K562 (cell line): ENCODE measurements around the gene TGFBR3L. TPM values are rescaled to one million over a fixed set of nuclear protein-coding genes. Genes with fewer than 3 reads are reported as not detected.

Experiments used
- CHCHD3 ChIP-seq: fragments of 250-450 bp; sonication (Bioruptor Pico); IDR thresholded peaks from 2 replicates; pipeline ENCODE4 v2.1.2; 2022; ENCODE audit warnings: mild to moderate bottlenecking
- CXXC5 ChIP-seq: fragments of 250-450 bp; sonication (Bioruptor Pico); IDR thresholded peaks from 2 replicates; pipeline ENCODE4 v1.8.0; 2022; ENCODE audit warnings: inconsistent platforms, mild to moderate bottlenecking, moderate library complexity
- DACH1 ChIP-seq: fragments of 450-650 bp; IDR thresholded peaks from 2 replicates; pipeline ENCODE4 v1.6.1; 2018; ENCODE audit not compliant: partially characterized antibody
- E2F5 ChIP-seq: sonication (generic); formaldehyde crosslinking; IDR thresholded peaks from 2 replicates; pipeline ENCODE4 v1.8.0; 2022; ENCODE audit warnings: mild to moderate bottlenecking, missing genetic modification reagents
- ELF2 ChIP-seq: fragments of 250-450 bp; sonication (Bioruptor Pico); IDR thresholded peaks from 2 replicates; pipeline ENCODE4 v1.5.0; 2021; ENCODE audit warnings: mild to moderate bottlenecking
- FOS ChIP-seq: IDR thresholded peaks from 3 replicates; pipeline ENCODE4 v1.6.1; 2011; ENCODE audit not compliant: insufficient read length; ENCODE audit errors: extremely low read depth
- MECOM ChIP-seq: fragments of 250-450 bp; sonication (Bioruptor Pico); IDR thresholded peaks from 2 replicates; pipeline ENCODE4 v1.8.0; 2022; ENCODE audit warnings: inconsistent platforms
- MNT ChIP-seq, 2 experiments: fragments of 450-650 bp; conservative IDR thresholded peaks; 2 replicates each; pipeline ENCODE4 v1.6.1; 2017; ENCODE audit warnings: mild to moderate bottlenecking in 2 of 2, moderate library complexity in 2 of 2
- MTA2 ChIP-seq: fragments of 450-650 bp; IDR thresholded peaks from 2 replicates; pipeline ENCODE4 v1.6.1; 2016; ENCODE audit warnings: low read depth
- NBN ChIP-seq: fragments of 450-650 bp; IDR thresholded peaks from 2 replicates; pipeline ENCODE4 v1.6.1; 2016; ENCODE audit warnings: low read depth, mild to moderate bottlenecking
- NFRKB ChIP-seq: fragments of 450-650 bp; IDR thresholded peaks from 2 replicates; pipeline ENCODE4 v1.6.1; 2016; ENCODE audit warnings: low read depth
- PHB2 ChIP-seq: fragments of 450-650 bp; IDR thresholded peaks from 2 replicates; pipeline ENCODE4 v1.6.1; 2017; ENCODE audit warnings: low read depth
- POLR2A ChIP-seq: fragments of 450-650 bp; conservative IDR thresholded peaks from 2 replicates; pipeline ENCODE4 v1.6.1; 2016
- POLR3A ChIP-seq: IDR thresholded peaks from 2 replicates; pipeline ENCODE4 v1.6.1; 2011; ENCODE audit warnings: borderline replicate concordance, mild to moderate bottlenecking, moderate library complexity; ENCODE audit not compliant: insufficient read length, insufficient read depth; ENCODE audit errors: extremely low read depth
- PYGO2 ChIP-seq: fragments of 450-650 bp; IDR thresholded peaks from 2 replicates; pipeline ENCODE4 v1.6.1; 2016; ENCODE audit warnings: mild to moderate bottlenecking, missing genetic modification characterization, moderate library complexity, missing compliant biosample characterization
- SMAD4 ChIP-seq: fragments of 250-450 bp; sonication (Bioruptor Pico); conservative IDR thresholded peaks from 2 replicates; pipeline ENCODE4 v1.8.0; 2021; ENCODE audit warnings: inconsistent platforms, mild to moderate bottlenecking, moderate library complexity
- ZBED1 ChIP-seq: IDR thresholded peaks from 2 replicates; pipeline ENCODE4 v1.6.1; 2014
- ZNF76 ChIP-seq: fragments of 250-450 bp; sonication (Bioruptor Pico); IDR thresholded peaks from 2 replicates; pipeline ENCODE4 v1.4.0; 2020; ENCODE audit warnings: mild to moderate bottlenecking, moderate library complexity, borderline replicate concordance
- polyA plus RNA-seq, 8 experiments: library from polyadenylated mRNA; depleted of rRNA in 4 of 8; stranded (reverse) in 5 of 8; unstranded in 3 of 8; fragments of >200 nt; fragmentation: Nextera tagmentation in 2 of 8; fragmentation: Illumina TruSeq in 1 of 8; extraction: Ambion mirVana in 2 of 8; extraction: Trizol in 1 of 8; gene quantifications; 2 replicates each; pipeline versions ENCODE4 v1.2.1 to v1.2.3, GENCODE V29; 2011 to 2014; ENCODE audit warnings: inconsistent platforms in 1 of 8, missing spikeins in 1 of 8
- total RNA-seq, 7 experiments: library from RNA; depleted of rRNA in 6 of 7; stranded (reverse); fragments of >200 nt in 6 of 7; fragmentation: Illumina TruSeq in 2 of 7; extraction: Trizol in 2 of 7; gene quantifications; 2 replicates each; pipeline versions ENCODE4 v1.2.1 to v1.2.3, GENCODE V29; 2011 to 2021; ENCODE audit warnings: low replicate concordance in 1 of 7
- TF ChIP-seq, protein P1 (sequence below): fragments of 450-650 bp; IDR thresholded peaks from 2 replicates; pipeline ENCODE4 v1.6.1; 2016; ENCODE audit warnings: borderline replicate concordance
- TF ChIP-seq, protein P2 (sequence below): fragments of 250-450 bp; sonication (Bioruptor Pico); IDR thresholded peaks from 2 replicates; pipeline ENCODE4 v1.9.0; 2021; ENCODE audit warnings: mild to moderate bottlenecking, inconsistent platforms
- TF ChIP-seq, protein P3 (sequence below): fragments of 250-450 bp; sonication (Bioruptor Pico); IDR thresholded peaks from 2 replicates; pipeline ENCODE4 v1.8.0; 2022; ENCODE audit warnings: inconsistent platforms

The TGFBR3L gene
- total and polyA plus RNA-seq, 9 of the 15 experiments (the other 6 are each of a cell fraction or from before 2014, with no cell fraction given): not detected

- TF ChIP-seq, protein P1, sequence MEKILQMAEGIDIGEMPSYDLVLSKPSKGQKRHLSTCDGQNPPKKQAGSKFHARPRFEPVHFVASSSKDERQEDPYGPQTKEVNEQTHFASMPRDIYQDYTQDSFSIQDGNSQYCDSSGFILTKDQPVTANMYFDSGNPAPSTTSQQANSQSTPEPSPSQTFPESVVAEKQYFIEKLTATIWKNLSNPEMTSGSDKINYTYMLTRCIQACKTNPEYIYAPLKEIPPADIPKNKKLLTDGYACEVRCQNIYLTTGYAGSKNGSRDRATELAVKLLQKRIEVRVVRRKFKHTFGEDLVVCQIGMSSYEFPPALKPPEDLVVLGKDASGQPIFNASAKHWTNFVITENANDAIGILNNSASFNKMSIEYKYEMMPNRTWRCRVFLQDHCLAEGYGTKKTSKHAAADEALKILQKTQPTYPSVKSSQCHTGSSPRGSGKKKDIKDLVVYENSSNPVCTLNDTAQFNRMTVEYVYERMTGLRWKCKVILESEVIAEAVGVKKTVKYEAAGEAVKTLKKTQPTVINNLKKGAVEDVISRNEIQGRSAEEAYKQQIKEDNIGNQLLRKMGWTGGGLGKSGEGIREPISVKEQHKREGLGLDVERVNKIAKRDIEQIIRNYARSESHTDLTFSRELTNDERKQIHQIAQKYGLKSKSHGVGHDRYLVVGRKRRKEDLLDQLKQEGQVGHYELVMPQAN: 0 out of 2 replicates have a peak, but pooled peaks have one; percentile 55
- TF ChIP-seq ELF2 (CRISPR knock-in tag): no peak
- no peak for TF ChIP-seq ZNF76 (CRISPR knock-in tag)
- TF ChIP-seq E2F5 (CRISPR knock-in tag): no peak
- no peak for TF ChIP-seq PHB2
- no peak for TF ChIP-seq MTA2
- no peak for TF ChIP-seq CHCHD3 (CRISPR knock-in tag)
- no peak; the same call in 1 of the 2 replicates for TF ChIP-seq CXXC5 (CRISPR knock-in tag)
- TF ChIP-seq FOS: no peak
- no peak for TF ChIP-seq NBN
- no peak for TF ChIP-seq DACH1
- TF ChIP-seq POLR3A: no peak
- TF ChIP-seq MNT (conservative IDR thresholded peaks at IDR 0.05): peak in 1 of 2 experiments; percentile 73; a peak in 2 of 4 replicates
- no peak for TF ChIP-seq MECOM (CRISPR knock-in tag)
- TF ChIP-seq ZBED1: no peak
- TF ChIP-seq, protein P2, sequence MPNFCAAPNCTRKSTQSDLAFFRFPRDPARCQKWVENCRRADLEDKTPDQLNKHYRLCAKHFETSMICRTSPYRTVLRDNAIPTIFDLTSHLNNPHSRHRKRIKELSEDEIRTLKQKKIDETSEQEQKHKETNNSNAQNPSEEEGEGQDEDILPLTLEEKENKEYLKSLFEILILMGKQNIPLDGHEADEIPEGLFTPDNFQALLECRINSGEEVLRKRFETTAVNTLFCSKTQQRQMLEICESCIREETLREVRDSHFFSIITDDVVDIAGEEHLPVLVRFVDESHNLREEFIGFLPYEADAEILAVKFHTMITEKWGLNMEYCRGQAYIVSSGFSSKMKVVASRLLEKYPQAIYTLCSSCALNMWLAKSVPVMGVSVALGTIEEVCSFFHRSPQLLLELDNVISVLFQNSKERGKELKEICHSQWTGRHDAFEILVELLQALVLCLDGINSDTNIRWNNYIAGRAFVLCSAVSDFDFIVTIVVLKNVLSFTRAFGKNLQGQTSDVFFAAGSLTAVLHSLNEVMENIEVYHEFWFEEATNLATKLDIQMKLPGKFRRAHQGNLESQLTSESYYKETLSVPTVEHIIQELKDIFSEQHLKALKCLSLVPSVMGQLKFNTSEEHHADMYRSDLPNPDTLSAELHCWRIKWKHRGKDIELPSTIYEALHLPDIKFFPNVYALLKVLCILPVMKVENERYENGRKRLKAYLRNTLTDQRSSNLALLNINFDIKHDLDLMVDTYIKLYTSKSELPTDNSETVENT (CRISPR knock-in tag): no peak
- 0 out of 2 replicates have a peak, but pooled peaks have one; percentile 40 for TF ChIP-seq POLR2A
- no peak for TF ChIP-seq SMAD4 (CRISPR knock-in tag)
- no peak for TF ChIP-seq PYGO2
- TF ChIP-seq, protein P3, sequence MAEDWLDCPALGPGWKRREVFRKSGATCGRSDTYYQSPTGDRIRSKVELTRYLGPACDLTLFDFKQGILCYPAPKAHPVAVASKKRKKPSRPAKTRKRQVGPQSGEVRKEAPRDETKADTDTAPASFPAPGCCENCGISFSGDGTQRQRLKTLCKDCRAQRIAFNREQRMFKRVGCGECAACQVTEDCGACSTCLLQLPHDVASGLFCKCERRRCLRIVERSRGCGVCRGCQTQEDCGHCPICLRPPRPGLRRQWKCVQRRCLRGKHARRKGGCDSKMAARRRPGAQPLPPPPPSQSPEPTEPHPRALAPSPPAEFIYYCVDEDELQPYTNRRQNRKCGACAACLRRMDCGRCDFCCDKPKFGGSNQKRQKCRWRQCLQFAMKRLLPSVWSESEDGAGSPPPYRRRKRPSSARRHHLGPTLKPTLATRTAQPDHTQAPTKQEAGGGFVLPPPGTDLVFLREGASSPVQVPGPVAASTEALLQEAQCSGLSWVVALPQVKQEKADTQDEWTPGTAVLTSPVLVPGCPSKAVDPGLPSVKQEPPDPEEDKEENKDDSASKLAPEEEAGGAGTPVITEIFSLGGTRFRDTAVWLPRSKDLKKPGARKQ (CRISPR knock-in tag): no peak
- TF ChIP-seq NFRKB: no peak
Observed at GRCh38 chr19:7868326-7868670, 46.3 kb upstream of the TGFBR3L start (continued).
